GM19239 (cell line): ENCODE measurements around the gene KIF3A.

Experiments
- DNase-seq: peaks from one replicate; pipeline ENCODE4 v3.0.0; 2011; ENCODE audit warnings: low spot score; ENCODE audit not compliant: insufficient read length
- FAIRE-seq: peaks from 2 replicates; lab custom pipeline; 2011; peaks lifted over from hg19 to GRCh38; lab: Jason Lieb, UNC

KIF3A gene

DNA sequence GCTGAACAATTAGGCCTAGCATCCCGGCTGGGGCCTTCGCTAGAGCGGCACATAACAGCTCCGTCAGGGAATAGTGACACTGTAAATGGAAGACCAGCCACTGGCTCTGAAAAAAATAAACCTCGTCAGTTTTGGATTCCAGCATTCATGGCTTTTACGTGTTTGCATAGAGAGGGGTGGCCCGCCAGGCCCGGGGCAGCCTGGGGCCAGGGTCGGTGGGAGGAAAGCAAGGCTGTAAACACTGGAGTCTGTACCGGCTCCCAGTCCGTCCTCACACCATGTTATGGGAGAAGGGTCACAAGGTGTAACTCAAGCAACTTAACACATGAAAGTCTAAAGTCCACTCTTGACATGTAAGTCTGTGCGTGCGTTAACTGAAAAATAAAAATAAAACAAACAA, 21.1 kb upstream of the KIF3A start:
- no peak for FAIRE-seq
- DNase-seq = no peak

DNA sequence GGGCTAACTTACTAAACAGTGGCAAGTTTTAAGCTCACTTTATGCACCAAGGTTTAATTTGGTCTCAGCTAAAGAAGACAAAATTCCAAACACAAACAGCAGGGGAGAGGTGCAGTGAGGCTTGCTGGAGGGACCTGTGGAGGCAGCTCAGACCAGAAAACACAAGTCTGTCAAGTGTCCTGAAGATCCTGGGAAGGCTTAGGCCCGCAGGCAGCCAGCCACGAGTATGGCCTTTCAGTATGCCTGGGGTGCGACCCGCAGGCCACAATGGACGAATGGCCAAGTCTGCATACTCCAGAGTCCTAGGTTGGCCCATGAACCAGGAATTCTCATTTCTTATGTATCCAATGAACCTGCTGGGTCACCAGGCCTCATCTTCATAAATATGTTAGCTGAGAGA, 19.2 kb upstream of the KIF3A start:
- FAIRE-seq (no peak), DNase-seq (no peak)

DNA sequence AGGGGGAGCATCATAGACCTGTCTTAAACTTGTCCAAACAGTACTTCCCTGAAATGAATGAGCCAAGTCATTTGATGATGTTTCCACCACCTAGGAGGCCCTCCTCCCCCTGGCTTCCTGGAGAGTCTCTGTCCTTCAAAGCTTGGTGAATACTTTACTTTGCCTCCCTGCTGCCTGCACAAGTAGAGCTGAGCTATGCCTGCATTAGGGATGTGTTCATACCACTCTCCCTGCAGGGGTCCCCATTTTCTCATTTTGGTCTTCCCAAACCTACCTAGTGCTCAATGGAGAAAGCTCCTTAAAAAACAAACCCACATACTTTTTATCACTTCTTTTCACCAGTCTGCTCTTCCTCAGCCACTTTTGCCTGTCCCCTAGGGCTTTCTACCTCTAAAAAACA, 17.6 kb upstream of the KIF3A start:
- FAIRE-seq = peak; percentile 42
- DNase-seq = no peak

DNA sequence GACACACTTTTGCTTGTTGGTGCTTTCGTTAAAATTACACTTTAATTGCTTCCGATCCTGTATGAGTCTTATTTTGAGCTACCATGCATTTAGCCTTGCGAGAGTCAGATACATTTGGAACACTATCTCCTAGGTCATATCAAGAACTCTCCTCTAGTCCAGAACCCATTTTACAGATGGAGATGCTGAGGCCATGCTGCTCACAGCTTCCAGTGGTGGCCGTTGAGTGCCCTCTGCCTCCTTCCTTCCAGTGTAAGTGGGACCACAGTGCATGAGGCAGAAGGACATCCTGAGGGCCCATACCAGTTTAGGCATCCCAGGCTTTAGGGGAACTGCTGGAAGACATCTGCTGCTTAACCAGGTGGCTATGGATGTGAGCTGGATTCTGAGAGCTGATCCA, 16.8 kb upstream of the KIF3A start:
- DNase-seq (no peak), FAIRE-seq (no peak)

DNA sequence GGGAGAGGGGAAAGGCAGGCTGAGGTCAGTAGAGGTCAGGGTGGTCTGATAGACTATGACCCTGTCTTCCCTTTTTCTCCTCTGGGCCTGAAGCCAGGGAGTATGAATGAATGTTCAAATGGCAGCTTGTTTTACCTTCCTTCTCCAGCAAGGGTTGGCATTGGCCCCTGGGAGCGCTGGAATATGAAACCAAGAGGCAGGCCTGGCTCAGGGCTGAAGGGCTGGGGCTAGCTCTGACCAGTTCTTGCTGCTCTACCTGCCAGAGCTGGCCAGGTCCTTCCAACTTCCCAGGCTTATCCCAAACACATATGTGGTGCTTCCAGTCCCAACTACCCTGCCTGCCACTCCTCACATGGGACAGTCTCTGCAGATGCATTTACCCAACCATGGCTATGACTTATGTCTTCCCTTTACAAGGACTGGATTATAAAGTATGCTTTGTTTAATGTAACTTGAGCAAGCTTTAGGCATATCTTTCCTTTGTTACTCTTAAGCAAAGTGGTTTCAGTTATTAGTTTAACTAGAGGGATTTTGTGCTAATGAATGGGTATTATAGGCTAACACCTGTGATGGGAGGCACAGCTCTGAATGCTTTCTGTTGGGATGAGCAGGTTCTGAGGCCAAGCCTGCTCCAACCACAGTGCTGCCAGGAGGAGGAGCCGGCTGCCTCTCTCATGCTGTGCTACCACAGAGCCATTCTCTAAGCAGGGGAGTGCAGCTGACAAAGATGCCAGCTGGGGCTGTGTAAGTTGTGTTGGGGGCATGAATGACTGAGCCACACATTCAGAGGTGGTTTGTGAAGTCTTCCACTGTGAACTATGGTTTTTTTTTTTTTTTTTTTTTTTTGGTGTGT, 16.0 kb upstream of the KIF3A start:
- DNase-seq (no peak), FAIRE-seq (no peak)

DNA sequence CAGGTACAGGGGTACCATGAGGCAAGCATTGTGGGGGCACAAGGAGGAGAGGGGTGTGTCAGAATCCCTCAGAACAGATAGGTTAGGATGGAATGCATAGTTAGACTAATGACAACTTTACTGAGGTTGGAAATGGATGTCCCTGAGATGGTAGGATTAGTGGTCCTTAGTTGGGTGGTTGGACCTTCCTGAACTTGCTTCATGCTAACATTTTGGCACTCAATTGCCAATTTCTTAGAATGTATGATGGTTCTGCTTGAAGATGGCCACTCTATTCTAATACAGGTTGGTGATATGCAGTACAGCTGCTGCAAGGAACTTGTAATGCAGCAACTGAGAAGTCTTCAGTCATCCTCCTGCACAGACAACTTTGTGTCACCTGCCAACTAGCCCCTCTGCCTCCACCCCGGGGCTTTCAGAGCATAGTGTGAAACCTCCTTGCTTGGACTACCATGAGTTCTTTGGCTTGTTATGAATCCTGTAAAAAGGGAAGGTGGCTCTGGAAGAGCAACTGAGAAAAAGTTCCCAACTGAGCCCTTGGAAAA, 15.3 kb upstream of the KIF3A start:
- FAIRE-seq (no peak), DNase-seq (no peak)

DNA sequence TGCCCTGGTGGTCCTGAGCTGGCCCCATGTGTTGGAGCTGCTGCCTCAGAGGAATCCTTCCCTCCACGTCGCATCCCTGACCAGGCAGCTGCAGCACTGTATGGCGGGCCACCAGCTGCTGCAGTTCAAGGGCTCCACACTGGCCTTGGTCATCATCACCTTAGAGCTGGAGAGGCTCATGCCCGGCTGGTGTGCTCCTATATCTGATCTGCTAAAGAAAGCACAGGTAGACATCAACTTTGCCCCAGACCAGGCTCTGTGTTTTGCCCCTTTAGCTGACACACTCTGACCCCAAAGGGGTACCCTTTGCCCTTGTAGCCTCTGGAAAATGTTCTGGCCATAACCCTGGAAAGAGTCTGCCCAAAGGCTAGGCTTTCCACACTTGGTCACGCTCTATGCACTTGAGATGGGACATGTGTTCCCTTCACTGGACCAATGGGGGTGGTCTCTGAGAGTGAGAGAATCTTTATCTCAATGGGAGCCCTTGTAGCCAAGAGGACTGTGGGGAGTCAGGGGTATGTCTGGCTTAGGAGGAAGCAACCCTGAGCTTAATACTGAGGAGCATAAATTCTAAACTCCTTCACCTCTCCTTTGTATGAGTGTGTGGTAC, 14.7 kb upstream of the KIF3A start:
- DNase-seq = no peak
- FAIRE-seq = peak; percentile 75

DNA sequence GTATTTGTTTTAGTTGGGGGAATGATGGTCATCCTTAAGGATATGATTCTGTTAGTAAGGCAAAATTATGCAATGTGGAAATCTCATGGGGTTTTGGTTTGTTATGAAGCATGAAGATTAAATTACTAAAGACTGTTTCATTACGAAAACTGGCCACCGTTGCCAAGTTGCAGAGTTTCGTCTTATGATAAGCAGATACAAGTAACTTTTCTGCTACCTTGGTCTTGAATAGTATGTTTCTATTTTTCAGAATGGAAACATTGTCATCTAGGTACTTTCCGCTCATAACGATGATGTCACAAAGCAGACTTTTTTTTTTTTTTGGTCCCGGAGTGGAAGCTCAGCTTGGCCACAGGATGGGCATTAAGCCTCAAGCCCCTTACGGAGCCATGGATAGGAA, 14.1 kb upstream of the KIF3A start:
- DNase-seq = peak; percentile 36
- peak; percentile 97 for FAIRE-seq

DNA sequence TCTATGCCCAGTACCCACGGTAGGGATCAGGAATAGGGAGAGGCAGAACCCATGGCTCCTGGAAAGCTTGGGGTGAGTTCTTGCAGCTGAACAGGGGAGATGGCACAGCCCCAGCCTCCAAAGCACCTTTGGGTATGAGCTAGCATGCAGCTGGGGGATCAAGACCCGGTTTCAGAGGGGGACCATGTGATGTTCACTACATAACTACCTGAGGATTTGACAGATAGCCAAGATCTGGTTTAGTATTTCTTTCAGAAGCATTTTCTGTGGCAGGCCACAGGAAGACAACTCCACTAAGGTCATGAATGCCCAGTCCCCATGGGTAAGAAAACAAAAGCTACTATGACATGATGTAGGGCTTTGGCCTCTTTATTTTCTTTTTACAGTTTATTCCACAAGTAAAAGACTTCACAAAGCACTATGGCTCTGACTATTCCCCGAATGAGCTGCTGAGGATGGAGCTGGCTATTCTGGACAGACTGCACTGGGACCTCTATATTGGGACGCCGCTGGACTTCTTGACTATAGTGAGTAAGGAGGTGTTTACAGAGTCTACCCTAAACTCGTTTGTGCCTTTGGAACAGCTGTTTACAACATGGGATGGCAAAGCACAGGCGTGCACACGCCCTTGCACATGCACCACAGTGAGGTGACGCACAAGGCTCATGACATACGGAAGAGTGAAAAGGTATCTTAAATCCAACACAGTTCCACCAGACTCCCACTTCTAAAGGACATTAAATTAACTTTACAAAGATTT, 13.3 kb upstream of the KIF3A start:
- peak; percentile 88 for FAIRE-seq
- peak; percentile 52 for DNase-seq

DNA sequence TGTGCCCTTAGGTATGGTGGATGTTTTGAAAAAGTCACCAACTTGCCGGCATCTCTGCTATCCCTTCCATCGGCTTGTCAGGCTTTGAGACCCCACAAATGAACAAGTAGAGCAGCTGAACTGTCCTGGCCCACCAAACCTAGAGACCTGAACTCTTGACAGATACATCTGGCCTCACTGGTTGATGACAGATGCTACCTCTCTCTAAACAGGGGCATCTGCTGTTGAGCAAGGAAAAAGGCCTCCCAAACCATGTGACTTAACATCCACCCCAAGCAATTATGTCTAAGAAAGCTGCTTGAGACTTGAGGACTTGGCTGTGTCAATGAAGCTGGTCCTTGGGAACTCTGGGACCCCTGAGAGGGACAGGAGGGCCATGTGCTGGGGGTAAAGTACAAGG, 12.2 kb upstream of the KIF3A start:
- FAIRE-seq (no peak), DNase-seq (no peak)

DNA sequence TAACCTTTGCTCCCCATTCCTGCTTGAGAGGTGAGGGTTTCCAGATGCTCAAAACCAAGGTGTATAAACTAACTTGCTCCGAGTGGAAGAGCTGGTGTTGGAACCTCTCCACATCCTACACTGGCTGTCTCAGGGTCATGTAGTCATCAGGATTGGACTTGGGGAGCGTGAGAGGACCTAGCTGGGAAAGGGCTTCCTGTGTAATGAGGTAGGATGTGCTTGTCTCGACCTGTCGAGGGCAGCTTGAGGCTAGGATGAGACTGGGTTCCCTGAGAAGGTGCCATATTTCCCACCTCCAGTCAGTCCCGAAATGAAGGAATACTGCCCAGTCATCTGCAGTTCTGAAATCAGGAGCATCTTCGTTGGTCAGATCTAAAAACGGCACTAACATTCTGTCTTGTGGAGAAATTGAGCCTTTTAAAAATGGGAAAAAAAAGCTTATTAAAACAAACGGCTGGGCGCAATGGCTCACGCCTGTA, 11.2 kb upstream of the KIF3A start:
- no peak for DNase-seq
- FAIRE-seq = peak; percentile 69

DNA sequence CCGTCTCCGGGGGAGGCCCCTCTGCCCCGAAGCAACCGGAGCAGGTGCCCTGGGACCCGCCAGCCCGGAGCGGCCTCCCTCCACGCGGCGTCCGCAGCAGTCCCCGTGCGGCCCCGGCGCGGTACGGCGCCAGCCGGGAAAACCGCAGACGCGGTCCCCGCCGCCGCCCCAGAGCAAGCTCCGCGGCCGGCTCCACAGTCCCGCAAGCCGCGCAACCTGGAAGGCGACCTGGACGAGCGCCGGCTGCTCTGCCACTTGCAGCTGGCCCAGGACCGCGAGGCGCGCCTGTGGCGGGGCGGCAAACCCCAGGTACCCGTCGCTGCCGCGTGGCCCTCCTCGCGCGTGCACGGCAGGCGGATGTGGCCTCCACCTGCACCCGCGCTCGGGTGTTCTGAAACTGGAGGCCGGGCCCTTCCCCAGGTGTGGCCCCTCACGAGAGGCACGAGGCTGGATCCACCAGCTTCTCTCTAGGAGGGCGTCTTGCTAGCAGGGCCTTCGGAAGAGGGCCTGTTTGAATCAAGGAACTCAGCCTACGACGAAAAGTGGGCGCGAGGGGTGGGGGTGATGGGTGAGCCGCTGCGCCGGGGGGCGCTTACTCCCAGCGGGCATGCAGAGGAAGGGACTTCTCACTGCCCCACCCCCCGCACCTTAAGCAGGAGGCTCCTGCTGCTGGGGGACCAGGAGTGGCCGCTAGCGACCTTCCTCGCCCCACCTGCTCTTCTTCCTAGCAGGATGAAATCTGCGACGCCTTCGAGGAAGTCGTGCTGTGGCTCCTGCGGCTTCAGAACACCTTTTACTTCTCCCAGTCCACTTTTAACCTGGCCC, 10.5 kb upstream of the KIF3A start:
- DNase-seq (no peak), FAIRE-seq (peak; percentile 42)

DNA sequence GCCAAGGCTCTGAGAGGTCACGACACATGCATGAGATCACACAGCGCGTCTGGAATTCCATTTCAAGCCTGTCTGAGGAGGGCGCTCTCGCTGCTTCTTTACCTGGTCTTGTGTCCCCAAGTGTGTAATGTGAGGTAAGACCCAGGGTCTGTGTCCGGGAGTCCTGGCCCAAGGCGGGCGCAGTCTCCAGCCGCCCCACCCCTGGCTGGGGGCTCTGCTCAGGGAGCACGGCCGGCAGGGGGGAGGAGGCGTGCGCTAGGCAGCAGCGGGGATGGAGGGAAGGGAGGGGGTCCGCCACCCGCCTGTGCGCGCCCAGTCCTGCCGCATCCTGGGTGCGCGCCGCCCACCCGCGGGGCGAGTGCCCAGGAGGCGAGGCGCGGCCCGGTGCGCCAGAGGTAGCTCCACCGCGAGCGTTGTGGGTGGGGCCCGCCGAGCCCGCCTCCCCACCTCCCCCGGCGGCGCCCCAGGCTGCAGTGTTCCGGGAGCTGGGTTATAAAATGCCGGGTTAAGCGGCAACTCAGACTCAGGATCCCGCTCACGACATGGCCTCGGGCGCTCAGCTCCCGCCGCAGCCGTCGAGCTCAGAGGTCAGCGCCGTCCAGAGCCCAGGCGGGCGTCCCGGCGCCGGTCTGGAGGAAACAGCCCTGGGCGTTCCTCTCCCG, 9.7 kb upstream of the KIF3A start, which contains the start of gene CCNI2:
TSS of gene CCNI2 (plus strand) at position 473 of the 662 bp plus-strand sequence. CDS start at position 543, 70 bp downstream.
- FAIRE-seq (peak; percentile 48), DNase-seq (peak; percentile 39)

DNA sequence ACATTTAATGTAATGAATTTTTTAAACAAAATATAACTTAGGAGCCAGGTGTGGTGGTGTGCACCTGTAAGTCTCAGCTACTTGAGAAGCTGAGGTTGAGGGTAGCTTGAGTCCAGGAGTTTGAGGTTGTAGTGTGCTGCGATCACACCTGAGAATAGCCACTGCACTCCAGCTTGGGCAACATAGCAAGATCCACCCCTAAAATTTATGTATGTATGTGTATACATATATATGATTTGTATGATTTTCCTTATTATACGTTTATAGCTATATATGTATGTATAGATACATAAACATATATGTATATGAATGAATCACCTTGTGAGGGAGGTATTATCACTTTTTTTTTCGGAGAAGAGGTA, 9.2 kb upstream of the KIF3A start:
- FAIRE-seq (no peak), DNase-seq (no peak)

DNA sequence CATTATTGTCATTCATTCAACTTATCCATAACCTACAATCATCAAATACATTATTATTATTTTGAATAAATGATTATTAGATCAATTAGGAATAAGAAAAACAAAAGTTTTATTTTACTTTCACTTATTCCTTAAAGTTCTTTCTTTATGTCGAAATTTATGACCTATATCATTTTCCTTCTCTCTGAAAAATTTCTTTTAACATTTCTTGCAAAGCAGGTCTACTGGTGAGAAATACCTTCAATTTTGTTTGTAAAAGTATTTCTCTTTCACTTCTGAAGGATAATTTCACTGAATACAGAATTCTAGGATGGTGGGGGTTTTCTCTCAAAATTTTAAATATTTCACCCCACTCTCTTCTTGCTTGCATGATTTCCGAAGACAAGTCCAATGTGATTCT, 7.3 kb upstream of the KIF3A start:
- FAIRE-seq (no peak), DNase-seq (no peak)

DNA sequence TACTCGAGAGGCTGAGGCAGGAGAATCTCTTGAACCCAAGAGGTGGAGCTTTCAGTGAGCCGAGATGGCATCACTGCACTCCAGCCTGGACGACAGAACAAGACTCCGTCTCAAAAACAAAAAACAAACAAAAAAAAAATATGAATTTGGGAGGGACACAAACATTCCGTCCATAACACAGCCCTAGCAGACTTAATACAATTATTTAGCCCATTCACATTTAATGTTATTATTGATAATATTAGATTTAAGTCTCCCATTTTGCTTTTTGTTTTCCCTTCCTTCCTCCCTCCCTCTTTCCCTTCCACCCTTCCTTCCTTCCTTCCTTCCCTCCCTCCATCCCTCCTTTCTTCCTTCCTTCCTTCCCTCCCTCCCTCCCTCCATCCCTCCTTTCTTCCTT, 5.3 kb upstream of the KIF3A start:
- DNase-seq = no peak
- FAIRE-seq = no peak

DNA sequence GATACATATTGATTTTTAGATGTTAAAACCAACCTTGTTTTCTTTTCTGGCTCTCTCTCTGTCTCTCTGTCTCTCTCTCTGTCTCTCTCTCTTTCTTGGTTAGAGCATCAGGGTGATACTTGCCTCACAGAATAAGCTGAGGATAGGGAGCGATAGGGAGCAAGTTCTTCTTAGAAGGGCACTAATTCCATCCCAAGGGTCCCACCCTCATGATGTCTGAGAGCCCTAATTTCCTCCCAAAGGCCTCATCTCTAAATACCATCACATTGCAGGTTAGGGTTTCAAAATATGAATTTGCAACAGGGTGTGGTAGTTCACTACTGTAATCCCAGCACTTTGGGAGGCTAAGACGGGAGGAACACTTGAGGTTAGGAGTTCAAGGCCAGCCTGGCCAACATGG, 4.8 kb upstream of the KIF3A start:
- FAIRE-seq (no peak), DNase-seq (no peak)

DNA sequence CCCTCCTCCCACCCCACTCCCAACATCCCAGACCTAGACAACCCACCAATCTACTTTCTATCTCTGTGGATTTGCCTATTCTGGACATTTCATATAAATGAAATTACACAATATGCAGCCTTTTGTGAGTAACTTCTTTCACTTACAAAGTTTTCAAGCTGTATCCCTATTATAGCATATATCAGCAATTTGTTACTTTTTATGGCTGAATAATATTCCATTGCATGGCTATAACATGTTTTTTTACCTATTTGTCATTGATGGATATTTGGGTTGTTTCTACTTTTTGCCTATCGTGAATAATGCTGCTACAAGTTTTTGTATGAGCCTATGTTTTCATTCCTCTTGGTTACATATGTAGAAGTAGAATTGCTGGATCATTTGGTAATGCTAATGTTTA, 1.9 kb upstream of the KIF3A start:
- FAIRE-seq = no peak

DNA sequence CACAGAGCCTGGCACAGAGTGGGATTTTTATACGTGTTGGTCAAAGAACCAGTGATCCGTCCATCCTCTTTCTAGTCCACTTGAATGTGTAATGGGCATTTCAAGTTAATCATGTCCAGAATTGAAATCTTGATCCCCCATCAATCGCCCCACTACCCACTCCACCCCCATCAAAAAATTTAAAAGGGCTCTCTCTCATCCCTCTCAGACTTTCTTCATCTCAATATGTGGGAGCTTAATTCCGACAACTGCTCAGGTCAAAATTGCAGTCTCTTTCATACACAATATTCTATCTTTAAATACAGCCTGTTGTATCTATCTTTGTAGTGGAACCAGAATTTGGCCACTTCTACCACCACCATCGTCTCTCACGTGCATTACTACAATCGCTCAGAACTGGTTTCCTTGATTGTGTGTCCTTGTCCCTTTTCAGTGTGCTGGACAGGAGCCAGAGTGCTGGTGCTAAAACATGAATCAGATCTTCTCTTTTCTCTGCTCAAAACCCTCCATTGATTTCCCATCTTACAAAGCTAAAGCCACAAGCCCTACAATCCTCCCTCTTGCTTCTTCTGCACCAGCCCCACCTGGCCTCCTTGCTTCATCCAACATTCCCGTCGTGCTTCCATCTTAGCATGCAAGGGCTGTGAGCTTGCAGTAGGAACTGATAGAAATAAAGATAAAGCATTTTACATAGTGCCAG, 786 bp upstream of the KIF3A start:
- no peak for DNase-seq
- FAIRE-seq = no peak

More for the DNA sequence above, 1.9 kb upstream of the KIF3A start:
- DNase-seq = no peak
